ENCODE data around the gene ZC3H4.

Gene ZC3H4

DNA sequence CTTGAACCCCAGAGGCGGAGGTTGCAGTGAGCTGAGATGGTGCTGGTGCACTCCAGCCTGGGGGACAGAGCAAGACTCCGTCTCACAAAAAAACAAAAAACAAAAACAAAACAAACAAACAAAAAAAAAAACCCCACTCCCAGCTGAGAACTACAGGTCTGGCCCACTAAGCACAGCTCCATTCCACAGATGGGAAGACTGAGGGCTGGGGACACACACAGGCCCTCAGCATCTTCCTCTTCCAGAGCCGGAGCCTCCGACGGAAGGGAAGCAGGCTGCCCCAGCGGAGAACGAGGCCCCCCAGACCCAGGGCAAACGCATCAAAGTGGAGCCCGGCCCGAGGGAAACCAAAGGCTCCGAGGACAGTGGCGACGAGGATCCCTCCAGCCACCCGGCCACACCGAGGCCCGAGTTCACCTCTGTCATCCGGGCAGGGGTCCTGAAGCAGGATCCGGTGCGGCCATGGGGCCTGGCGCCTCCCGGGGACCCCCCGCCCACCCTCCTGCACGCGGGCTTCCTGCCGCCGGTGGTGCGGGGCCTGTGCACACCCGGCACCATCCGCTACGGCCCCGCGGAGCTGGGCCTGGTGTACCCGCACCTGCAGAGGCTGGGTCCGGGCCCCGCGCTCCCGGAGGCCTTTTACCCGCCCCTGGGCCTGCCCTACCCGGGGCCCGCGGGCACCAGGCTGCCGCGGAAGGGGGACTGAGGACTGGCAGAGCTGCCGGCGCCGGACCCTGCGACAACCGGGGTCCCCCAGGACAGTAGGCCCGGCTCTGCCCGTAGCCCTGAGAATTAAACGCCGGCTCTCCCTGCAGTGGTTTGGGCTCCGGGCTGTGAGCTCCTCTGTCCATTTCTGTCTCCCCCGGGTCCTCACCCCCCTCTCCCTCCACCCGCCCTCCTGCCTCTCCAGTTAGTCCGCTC lies 68.4 kb downstream of the ZC3H4 start:
- no peak for DNase-seq

GRCh38 chr19:47040869-47041268 lies 72.7 kb downstream of the ZC3H4 start:
- DNase-seq, result no peak

DNA sequence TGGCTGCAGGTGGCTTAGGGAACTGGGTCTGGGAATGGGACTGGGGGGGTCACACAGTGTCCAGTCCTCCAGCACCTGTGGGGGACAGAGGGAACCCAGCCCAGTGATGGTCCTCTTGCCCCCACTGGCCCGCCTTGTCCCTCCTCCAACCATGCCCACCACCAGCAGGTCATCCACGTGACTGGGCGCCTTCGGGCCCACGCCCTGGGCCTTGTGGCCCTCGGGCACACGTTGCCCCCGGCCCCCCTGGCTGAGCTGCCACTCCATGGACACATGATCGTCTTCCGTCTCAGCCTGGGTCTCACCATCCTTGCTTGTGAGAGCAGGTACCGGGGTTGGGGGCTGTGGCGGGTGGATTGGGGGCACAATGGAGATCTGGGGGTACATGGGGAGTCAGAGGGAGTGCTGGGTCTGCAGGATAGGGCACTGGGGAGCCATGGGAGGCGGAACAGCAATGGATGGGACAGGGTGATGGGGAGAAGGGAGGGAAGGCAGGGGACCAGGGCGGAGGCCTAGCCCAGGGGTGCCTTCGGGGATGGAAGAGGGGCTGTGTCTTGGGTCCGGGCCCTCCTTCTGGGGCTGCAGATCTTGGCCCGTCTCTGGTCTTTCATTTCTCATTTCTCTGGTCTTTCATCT lies 74.2 kb downstream of the ZC3H4 start:
- DNase-seq, result no peak

DNA sequence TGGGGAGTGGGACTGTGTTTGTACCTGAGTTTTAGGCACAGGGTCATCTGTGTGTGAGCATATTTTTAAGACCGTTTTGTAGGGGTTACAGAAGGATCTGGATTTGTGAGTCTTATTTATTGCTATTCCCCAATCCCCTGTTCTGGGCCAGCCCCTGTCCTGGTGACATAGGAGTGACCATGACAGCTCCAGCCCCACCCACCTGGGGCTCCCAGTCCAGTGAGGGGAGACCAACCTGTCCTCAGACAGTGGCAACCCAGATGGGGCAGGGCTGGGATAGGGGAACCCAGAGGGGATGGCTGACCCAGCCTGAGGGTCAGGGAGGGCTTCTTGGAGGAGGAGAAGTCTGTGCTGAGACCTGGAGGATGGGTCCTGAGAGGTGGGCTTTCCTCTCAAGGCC lies 75.8 kb downstream of the ZC3H4 start:
- no peak for DNase-seq

- peak; percentile 67 for DNase-seq
Measured at GRCh38 chr19:47036097-47036651, 77.4 kb downstream of the ZC3H4 start.

GRCh38 chr19:47035127-47036096 lies 78.2 kb downstream of the ZC3H4 start:
- DNase-seq, result peak; percentile 77

GRCh38 chr19:47032171-47032811 lies 81.3 kb downstream of the ZC3H4 start:
- DNase-seq, result peak; percentile 43

DNA sequence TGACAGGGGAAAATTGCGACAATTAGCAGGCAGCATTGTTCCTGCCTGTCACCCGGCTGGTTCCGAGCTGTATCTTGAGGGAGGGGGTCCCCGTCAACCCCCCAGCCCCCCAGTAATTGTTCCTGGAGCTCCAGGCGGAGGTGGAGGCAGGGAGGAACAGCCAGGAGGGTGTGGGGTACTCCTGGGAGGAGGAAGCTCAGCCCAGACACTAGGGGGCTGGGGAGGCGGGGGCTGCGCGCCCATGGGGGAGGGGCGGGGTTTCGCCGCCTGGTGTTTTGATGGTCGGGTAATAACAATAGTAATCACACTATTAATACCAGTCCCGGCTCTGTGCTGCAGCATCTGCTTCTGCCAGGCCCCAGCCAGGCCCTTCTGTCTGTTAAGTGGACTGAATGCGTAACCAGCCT lies 85.4 kb downstream of the ZC3H4 start:
- DNase-seq, result peak; percentile 36

GRCh38 chr19:47027586-47028088 lies 85.9 kb downstream of the ZC3H4 start:
- DNase-seq, result no peak

DNA sequence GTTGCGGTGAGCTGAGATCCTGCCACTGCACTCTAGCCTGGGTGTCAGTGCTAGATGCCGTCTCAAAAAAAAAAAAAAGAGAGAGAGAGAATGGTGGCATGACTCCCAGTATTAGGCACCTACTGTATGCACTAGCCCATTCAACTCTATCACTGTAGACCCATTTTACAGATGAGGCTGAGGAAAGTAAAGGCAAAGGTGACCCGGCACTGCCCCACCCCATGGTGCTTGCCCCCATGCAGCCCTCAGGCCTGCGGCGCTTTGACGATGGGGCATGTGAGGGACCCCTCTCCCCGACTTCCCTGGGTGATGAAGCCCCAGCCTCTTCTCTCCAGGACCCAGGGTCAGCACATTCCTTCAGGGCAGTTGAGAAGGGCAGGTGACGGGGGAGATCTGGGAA lies 86.7 kb downstream of the ZC3H4 start:
- no peak for DNase-seq

DNA sequence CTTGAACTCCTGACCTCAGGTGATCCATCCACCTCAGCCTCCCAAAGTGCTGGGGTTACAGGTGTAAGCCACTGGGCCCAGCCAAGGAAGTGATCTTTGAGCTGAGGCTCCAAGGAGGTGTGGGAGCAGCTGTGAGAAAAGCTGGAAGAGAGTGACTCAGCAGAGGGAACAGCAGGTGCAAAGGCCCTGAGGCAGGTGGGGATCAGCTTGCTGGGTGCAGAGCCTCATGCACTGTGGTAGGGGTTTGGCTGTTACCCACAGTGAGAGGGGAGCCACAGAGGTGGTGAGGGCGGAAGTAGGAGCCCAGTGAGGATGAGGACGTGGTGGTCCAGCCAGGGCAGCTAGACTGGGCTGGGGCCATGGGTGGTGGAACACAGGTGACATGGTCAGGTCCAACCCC lies 87.4 kb downstream of the ZC3H4 start:
- no peak for DNase-seq

GRCh38 chr19:47024502-47024901 lies 89.1 kb downstream of the ZC3H4 start:
- no peak for DNase-seq

DNA sequence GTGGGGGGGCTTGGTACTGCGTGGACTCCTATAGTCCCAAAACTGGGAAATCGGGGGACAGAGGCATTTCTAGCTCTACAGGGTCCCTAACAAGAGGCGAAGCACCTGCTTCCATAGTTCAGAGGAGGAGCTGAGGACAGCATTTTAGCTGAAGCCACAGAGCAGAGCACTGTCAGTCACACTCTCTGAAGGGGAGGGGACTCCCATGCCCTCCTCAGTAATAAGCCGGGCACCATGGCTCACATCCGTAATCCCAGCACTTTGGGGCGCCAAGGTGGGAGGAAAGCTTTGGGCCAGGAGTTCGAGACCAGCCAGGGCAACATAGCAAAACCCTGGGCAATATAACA lies 90.2 kb downstream of the ZC3H4 start:
- DNase-seq, result no peak

- peak; percentile 56 for DNase-seq
Measured at GRCh38 chr19:47022541-47023447, 90.8 kb downstream of the ZC3H4 start.

GRCh38 chr19:47022140-47022536 lies 91.4 kb downstream of the ZC3H4 start:
- DNase-seq, result no peak

DNA sequence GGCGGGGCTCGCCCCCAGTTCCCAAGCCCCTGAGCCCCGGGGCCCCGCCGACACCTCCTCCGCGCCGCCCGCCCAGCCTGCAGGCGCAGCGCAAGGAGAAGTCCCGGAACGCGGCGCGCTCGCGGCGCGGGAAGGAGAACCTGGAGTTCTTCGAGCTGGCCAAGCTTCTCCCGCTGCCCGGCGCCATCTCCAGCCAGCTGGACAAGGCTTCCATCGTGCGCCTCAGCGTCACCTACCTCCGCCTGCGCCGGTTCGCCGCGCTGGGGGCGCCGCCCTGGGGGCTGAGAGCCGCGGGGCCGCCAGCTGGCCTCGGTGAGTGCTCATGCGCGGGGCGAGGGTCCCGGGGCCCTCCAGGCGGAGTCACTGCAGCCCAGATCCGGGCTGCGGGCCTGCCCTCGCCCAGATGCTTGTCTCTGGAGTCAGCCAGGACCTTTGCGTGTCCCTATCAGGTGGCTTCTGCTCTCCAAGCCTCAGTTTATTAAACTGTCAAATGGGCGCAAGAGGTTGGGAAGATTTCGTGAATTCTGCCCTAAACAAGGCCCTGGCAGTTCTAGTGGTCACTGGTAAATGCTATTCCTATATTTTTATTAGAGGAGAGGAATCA lies 91.9 kb downstream of the ZC3H4 start:
- DNase-seq, result no peak

GRCh38 chr19:47020992-47021496 lies 92.5 kb downstream of the ZC3H4 start:
- DNase-seq, result no peak

DNA sequence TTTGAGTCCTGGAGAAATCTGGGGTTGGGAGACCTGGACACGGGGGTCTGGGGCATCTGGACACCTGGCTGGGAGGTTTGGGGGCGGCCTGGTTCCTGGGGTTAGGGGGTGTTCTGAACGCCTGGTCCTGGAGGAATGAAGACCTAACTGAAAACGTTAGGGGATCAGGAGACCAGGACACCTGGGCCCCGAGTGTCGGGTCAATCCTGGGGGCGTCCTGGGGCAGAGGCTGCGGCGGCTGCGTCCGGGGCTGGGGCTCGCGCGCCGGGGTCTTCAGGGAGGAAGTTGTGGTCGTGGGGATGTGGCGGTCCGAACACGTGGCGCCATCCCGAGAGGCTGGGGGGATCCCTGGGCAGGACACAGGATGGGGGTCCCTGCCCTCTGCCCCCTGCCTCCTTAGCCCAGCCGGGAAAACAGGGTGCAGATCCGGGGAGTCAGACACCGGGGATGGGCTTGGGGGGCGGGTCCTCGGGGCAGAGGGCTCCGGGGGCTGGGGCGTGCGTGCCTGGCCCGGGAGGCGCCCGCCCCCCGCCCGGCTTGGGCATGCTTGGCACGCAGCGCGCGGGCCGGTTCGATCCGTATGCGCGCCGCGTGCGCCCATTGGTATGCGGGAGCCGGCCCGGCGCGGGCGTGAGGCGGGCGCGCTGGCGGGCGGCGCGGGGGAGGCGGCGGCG lies 93.3 kb downstream of the ZC3H4 start:
- no peak for DNase-seq

DNA sequence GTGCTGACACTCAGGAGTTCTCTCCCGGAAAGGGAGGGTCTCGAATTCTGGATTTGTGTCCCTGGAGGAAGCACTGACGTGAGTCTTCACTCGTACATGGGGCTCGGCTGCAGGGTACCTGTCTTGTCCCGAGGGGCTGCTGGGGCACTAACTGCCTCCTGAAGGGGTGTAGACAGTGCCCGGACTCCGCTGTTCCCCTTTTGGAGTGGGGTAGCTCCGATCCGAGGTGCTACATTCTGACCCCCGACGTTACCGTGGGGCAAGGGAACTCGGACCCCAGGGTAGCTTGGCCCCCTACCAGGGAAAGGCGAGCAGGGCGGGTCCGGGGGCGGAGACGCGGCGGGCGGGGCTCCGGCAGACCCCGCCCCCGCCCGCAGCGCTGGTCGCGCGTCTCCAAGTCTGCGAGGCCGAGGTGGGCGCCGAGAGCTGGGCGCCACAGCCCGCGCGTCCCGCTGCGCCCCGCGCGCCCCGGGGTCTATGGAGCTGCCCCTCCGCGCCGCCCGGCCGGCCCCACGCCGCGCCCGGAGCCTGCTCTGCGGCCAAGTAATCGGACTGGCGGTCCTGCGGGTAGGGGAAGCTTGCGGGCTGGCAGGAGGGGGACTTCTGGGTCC lies 94.0 kb downstream of the ZC3H4 start, which contains the start of gene NPAS1:
Gene NPAS1 (plus strand): TSS at position 407 of the 611 bp plus-strand sequence. CDS start 1,211 bp downstream, outside the sequence.
- DNase-seq, result no peak

All from COR-L47 (cell line).